Hippocampal formation (tissue), 2 donors: ENCODE measurements around the gene ETV5.
A peak's percentile ranks its signal among the peaks of the same experiment; 100 is the strongest.
"Not testable (repeated sequence)": the region's sequence is repeated elsewhere in the genome, so short reads cannot be mapped to it uniquely, and the experiment has no call there.

Experiments used
- DNase-seq, 2 donors: peaks; one replicate each; lab custom pipeline; 2025; lab: John Stamatoyannopoulos, UW

The ETV5 gene

GRCh38 chr3:186022931-186023330 is 86.0 kb downstream of the ETV5 start:
- DNase-seq = no peak

DNA sequence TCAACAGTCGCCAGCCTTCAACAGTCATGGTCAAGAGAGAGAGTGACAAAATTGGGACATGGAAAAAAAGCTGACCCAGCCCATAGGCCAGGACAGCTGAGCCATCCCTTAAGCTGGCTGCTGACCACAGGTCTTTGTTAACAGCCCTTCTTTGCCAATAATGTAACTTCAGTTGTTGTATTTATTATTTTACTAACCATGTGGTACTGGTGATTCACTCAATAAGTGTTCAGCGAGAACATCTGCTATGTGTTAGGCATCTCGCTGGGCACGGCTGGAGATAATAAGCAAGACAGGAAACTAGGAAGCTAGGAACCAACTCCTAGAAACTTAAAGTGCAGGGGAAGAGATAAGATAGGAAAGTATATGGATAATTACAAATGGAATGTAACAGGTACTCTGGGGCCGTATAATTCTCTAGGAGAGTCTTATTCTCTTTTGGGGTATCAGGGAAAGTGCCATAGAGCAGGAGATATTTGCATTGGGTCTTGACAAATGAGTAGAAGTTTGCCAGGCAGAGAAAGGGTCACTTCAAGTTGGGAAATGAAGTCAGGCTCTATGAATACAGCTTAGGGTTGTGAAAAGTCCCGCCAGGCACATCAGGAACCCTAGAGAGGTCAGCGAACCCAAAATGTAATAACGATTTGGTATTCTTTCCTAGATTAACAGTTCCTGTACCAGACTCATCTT is 87.1 kb downstream of the ETV5 start:
- DNase-seq = no peak

DNA sequence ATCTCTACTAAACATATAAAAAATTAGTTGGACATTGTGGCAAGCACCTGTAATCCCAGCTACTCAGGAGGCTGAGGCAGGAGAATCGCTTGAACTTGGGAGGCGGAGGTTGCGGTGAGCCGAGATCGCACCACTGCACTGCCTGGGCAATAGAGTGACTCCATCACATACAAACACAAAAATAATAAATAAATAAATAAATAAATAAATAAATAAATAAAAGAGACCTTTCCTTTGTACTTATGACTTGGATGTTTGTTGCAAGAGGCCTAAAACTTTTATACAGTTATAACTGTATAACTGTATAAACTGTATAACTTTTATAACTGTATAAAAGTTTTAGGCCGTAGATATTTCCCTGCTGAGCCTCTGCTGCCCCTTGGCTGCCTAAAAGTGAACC is 87.6 kb downstream of the ETV5 start:
- not testable (repeated sequence) for DNase-seq

- DNase-seq = not testable (repeated sequence)
Measured at GRCh38 chr3:186019288-186019687, 89.6 kb downstream of the ETV5 start.

GRCh38 chr3:186014866-186015265 is 94.0 kb downstream of the ETV5 start:
- no peak for DNase-seq

- peak in 1 of 2 donors; percentile 39 for DNase-seq
Measured at GRCh38 chr3:186013312-186013711, 95.6 kb downstream of the ETV5 start.

DNA sequence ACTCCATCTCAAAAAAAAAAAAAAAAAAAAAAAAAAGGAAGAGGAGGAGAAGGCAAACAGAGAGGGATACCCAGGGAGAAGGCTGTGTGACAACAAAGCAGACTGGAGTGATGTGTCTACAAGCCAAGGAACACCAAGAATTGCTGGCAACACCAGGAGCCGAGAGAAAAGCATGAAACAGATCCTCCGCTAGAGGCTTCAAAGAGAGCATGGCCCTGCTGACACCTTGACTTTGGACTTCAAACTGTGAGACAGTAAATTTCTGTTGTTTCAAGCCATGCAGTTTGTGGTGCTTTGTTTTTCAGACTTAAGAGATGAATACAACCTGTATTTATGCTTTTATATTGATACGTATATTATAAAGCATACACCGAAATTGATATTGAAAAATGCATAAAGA is 96.8 kb downstream of the ETV5 start:
- no peak for DNase-seq

DNA sequence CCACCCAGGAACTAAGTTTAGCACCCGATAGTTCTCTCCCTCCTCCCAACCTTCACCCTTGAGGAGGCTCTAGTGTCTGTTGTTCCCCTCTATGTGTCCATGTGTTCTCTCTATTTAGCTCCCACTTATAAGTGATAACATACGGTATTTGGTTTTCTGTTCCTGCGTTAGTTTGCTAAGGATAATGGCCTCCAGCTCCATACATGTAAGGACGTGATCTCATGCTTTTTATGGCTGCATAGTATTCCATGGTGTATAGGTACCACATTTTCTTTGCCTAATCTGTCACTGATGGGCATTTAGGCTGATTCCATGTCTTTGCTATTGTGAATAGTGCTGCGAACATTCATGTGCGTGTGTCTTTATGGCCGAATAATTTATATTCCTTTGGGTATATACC is 104.2 kb downstream of the ETV5 start:
- DNase-seq = no peak

GRCh38 chr3:186004209-186004608 is 104.7 kb downstream of the ETV5 start:
- no peak for DNase-seq

GRCh38 chr3:186003610-186004009 is 105.3 kb downstream of the ETV5 start:
- DNase-seq = no peak

DNA sequence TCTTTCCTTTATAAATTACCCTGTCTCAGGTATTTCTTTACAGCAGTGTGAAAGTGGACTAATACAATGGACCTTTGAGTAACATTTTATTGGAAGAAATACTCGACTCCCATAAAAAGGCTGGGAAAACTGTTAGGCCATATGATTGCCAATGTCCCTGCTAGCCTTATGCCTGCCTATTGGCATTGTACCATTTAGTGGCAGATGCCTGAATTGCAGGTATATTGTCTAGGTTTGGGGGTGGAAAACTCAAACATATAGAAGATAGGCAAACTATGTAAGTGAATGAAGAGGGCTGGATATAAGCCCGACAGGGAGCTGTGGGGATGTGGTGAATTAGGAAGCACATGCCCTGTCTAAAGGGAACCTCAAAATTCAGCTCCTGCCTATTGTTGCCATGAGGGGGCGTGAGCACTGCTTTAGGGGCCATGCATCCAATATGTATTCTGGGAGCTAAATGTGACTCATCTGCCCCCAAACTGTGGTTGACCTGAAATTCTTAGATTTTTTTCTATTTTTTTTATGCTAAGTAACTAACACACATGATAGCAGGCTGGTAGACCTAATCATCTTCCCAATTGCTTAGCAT is 105.9 kb downstream of the ETV5 start:
- DNase-seq = no peak

DNA sequence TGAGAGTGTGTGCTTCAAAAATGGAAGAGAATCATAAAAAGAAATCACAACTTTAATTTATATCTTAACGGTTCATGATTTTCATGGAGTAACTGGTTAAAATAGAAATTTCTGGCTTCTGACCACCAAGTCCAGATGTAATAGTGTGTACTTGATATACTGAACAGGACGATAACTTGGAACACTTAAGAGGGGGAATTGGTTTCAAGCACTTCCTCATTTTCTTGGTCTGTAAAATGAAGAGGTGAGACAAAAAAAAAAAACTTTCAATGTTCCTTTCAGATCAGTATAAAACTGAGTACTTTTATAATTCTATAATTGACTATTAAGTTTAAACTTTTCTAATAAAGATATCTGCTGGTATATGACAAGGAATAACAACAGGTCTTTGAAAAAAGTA is 107.0 kb downstream of the ETV5 start:
- no peak for DNase-seq

DNA sequence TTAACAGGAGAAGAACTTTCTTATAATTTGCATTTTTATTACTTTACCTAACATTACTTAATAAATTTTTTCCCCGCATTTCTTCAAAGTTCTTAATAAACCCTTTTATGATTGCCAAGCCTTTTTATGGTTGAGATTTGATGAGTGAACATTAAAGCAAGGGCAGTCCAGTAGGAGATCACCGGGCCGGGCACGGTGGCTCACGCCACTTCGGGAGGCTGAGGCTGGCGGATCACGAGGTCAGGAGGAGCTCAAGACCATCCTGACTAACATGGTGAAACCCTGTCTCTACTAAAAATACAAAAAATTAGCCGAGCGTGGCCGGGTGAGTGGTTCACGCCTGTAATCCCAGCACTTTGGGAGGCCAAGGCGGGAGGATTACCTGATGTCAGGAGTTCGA is 109.7 kb downstream of the ETV5 start:
- DNase-seq = no peak

DNA sequence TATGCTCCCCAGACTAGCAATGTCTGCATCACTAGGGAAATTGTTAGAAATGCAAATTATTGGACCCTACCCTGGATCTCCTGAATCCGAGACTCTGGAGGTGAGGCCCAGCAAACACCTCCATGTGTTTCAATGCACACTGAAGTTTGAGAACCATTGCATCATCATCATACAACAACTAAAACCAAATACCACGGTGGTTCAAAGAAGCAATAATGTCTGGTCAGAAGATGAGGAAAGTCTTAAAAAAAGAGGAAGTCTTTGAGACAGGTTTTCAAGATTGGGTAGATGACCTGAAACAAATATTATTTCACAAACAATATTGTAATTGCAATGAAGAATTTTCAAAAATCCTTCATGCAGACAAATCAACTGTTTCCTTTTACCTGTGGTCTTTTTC is 110.8 kb downstream of the ETV5 start:
- no peak for DNase-seq

GRCh38 chr3:185997130-185997529 is 111.8 kb downstream of the ETV5 start:
- no peak for DNase-seq
